Heart right ventricle (tissue), 16 donors: Measurements from ENCODE around the gene CHST1. TPM values are rescaled to one million over a fixed set of nuclear protein-coding genes. Genes with fewer than 3 reads are reported as not detected.

Experiments
- ATAC-seq, 8 donors: fragments of 200-7000 bp; cut with Tn5 transposase; one replicate each; pipeline ENCODE4 v1.9.1; 2020; ENCODE audit warnings: mild to moderate bottlenecking in 8 of 8, moderate library complexity in 8 of 8, moderate number of reproducible peaks in 1 of 8
- DNase-seq, 2 donors: peaks; one replicate each; pipeline ENCODE4 v3.0.0-alpha.2; 2020
- H3K27ac ChIP-seq, 10 donors: fragments of 200-600 bp; sonication (generic) in 2 of 10; one replicate each; pipeline versions ENCODE4 v1.5.0 to v1.8.0; 2020 to 2022; ENCODE audit warnings: mild to moderate bottlenecking in 3 of 10
- H3K27me3 ChIP-seq, 7 donors: fragments of 200-600 bp; one replicate each; pipeline ENCODE4 v1.8.0; 2021 to 2022; ENCODE audit warnings: mild to moderate bottlenecking in 2 of 7
- H3K36me3 ChIP-seq, 9 donors: fragments of 200-600 bp; sonication (generic) in 1 of 9; one replicate each; pipeline versions ENCODE4 v1.5.0 to v1.8.0; 2020 to 2022; ENCODE audit warnings: mild to moderate bottlenecking in 2 of 9
- H3K4me1 ChIP-seq, 9 donors: fragments of 200-600 bp; sonication (generic) in 1 of 9; one replicate each; pipeline versions ENCODE4 v1.5.0 to v1.8.0; 2020 to 2022; ENCODE audit warnings: mild to moderate bottlenecking in 4 of 9
- H3K4me3 ChIP-seq, 10 donors: fragments of 200-600 bp; sonication (generic) in 2 of 10; one replicate each; pipeline versions ENCODE4 v1.5.0 to v1.8.0; 2020 to 2022; ENCODE audit warnings: mild to moderate bottlenecking in 7 of 10, moderate library complexity in 2 of 10
- H3K9me3 ChIP-seq, 11 donors: fragments of 200-600 bp in 10 of 11; sonication (generic) in 2 of 11; one replicate each; pipeline versions ENCODE4 v1.5.0 to v1.8.0; 2013 to 2022; ENCODE audit warnings: mild to moderate bottlenecking in 2 of 11, control low read depth in 1 of 11, moderate library complexity in 1 of 11
- CTCF ChIP-seq, 9 donors: fragments of 200-600 bp; sonication (generic) in 2 of 9; IDR thresholded peaks; one replicate each; pipeline versions ENCODE4 v1.5.0 to v1.8.0; 2021 to 2022; ENCODE audit warnings: antibody characterized with exemption in 9 of 9, mild to moderate bottlenecking in 5 of 9, moderate library complexity in 1 of 9
- WGBS, 2 donors: extraction: QIAGEN DNeasy Blood & Tissue Kit; methylation state at CpG; one replicate each; pipeline ENCODE4 v1.1.7; 2013; ENCODE audit warnings: inconsistent platforms in 1 of 2; 5-methylcytosine and 5-hydroxymethylcytosine counted together
- intact Hi-C, 10 donors: fragments of 100-400 bp; cut with DNase I; formaldehyde crosslinking; loops; one replicate each; pipeline versions ENCODE4 v1.11.1 to v1.14.2; 2022
- polyA plus RNA-seq, 2 donors: library from polyadenylated mRNA; stranded (reverse); fragments of 200-250 nt; gene quantifications; one replicate each; pipeline ENCODE4 v1.2.3, GENCODE V29; 2013
- total RNA-seq, 10 donors: library from RNA; stranded (reverse); fragmentation: NEBNext Ultra II Directional in 3 of 10; extraction: Animal tissue kit (Norgen Biotek cat#: 25700) in 3 of 10; gene quantifications; one replicate each; pipeline versions ENCODE4 v1.2.1 to v1.2.4, GENCODE V29; 2021 to 2023
- donor health status: Arrhythmogenic right ventricular cardiomyopathy.
- donor health status: ischemic (EF 13 %, LVEDD 7.1; RV severe dilation, severe dysfunction).
- donor health status: healthy with polysubstance abuse.
- donor health status: DM: no; HTN: yes; CAD: no.
- donor health status: DM: no; HTN: no; CAD: no.
- donor health status: ischemic (EF 25% LVEDD 6.9; RV normal size, moderate dysfunction).
- donor health status: ischemic (EF 25% LVEDD 5.7; RV mildly dilated, moderate dysfunction).
- donor health status: healthy.
- donor health status: DM: yes; HTN: yes; CAD: no.
- donor health status: Ischemic cardiomyopathy.
- donor health status: ischemic (EF 35%, LVEDD 5.7; RV mildly dilated, moderate dysfunction).
- donor health status: nonischemic (EF 11% LVEDD 7.7; RV severe dilation, severe dysfunction).
- donor health status: DM: yes; HTN: yes; CAD: no.
- donor health status: PGD.
- donor health status: ischemic (EF 29% LVEDD 5.4; RV normal size, mild dysfunction).
- donor health status: nonischemic (EF 23%, LVEDD 6.1; RV moderate dilation, normal function).

The CHST1 gene
- total and polyA plus RNA-seq, 12 donors = 0.53 to 7.7 (median 1.9) TPM

- no peak for DNase-seq
Measured at GRCh38 chr11:45615182-45615792, 50.1 kb downstream of the CHST1 start.

GRCh38 chr11:45614196-45614828, 51.1 kb downstream of the CHST1 start:
- Histone ChIP-seq H3K27me3 (peaks cover 0 to 6% (median 0%) of the 10 kb centered on the region in 7 donors), H3K4me3 (no peak overlapping the region), H3K27ac (no peak overlapping the region), H3K4me1 (peaks cover 0 to 22% (median 3%) of the 10 kb centered on the region in 9 donors), H3K36me3 (no peaks in the 10 kb centered on the region), H3K9me3 (no peaks in the 10 kb centered on the region)
- DNase-seq (no peak), ATAC-seq (no peak)
- 68 to 72% methylated on average over 6 of the region's 6 CpGs for WGBS, 2 donors
- intact Hi-C loops = no loop called here
- TF ChIP-seq CTCF (IDR thresholded peaks at IDR 0.05) = no peak

More at GRCh38 chr11:45615182-45615792, 50.1 kb downstream of the CHST1 start:
- TF ChIP-seq CTCF (IDR thresholded peaks at IDR 0.05) = no peak
- H3K4me1 ChIP-seq = peaks cover 0 to 22% (median 3%) of the 10 kb centered on the region in 9 donors
- WGBS, 2 donors = 85 to 87% methylated on average over 4 of the region's 4 CpGs
- intact Hi-C loops = no loop called here
- peaks cover 0 to 4% (median 0%) of the 10 kb centered on the region in 11 donors for H3K9me3 ChIP-seq
- ATAC-seq = no peak
- no peaks in the 10 kb centered on the region for H3K36me3 ChIP-seq
- H3K4me3 ChIP-seq = no peak overlapping the region
- peaks cover 0 to 10% (median 0%) of the 10 kb centered on the region in 7 donors for H3K27me3 ChIP-seq
- no peak overlapping the region for H3K27ac ChIP-seq

DNA sequence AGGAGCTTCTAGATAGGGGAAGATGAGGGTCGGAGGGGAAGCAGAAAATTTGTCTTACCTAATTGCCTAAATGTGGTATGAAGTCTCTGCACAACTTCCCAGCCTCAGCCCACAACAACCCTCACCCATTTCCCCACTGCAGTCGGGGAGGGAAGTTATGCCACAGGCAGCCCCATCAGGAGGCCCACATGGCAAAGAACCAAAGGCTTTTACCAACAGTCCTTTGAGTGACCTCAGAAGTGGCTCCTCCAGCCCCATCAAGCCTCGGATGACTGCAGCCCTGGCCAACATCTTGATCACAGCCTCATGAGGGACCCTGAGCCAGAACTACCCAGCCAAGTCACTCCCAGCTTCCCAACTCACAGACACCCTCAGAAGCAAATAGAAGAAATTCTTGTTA, 54.8 kb downstream of the CHST1 start:
- intact Hi-C loops = no loop called here
- Histone ChIP-seq H3K4me1 (peaks cover 0 to 22% (median 6%) of the 10 kb centered on the region in 9 donors), H3K9me3 (no peaks in the 10 kb centered on the region), H3K36me3 (no peaks in the 10 kb centered on the region), H3K4me3 (no peak overlapping the region), H3K27ac (no peak overlapping the region), H3K27me3 (peaks cover 0 to 18% (median 0%) of the 10 kb centered on the region in 7 donors)
- WGBS, 2 donors = 61 to 71% methylated on average over 3 of the region's 3 CpGs
- no peak for TF ChIP-seq CTCF (IDR thresholded peaks at IDR 0.05)
- ATAC-seq (peak in 2 of 8 donors; percentile 23 to 36), DNase-seq (peak in 1 of 2 donors; percentile 17)

GRCh38 chr11:45609902-45610301, 55.5 kb downstream of the CHST1 start:
- intact Hi-C loops = no loop called here

More at GRCh38 chr11:45609902-45610301, 55.5 kb downstream of the CHST1 start:
- H3K27ac ChIP-seq = no peak overlapping the region
- H3K36me3 ChIP-seq = no peaks in the 10 kb centered on the region
- no peaks in the 10 kb centered on the region for H3K9me3 ChIP-seq
- H3K27me3 ChIP-seq = peaks cover 0 to 18% (median under 1%) of the 10 kb centered on the region in 7 donors
- no peak for TF ChIP-seq CTCF (IDR thresholded peaks at IDR 0.05)
- 39 to 42% methylated on average over 2 of the region's 2 CpGs for WGBS, 2 donors
- no peak overlapping the region for H3K4me3 ChIP-seq
- H3K4me1 ChIP-seq = peaks cover 0 to 27% (median 9%) of the 10 kb centered on the region in 9 donors
- no peak for DNase-seq
- ATAC-seq = no peak
